Glutamatergic neuron (in vitro differentiated cells): ENCODE results near the gene ENOSF1. TPM values are rescaled to one million over a fixed set of nuclear protein-coding genes. Genes with fewer than 3 reads are reported as not detected.

Experiments used
- DNase-seq: peaks from one replicate; pipeline ENCODE4 v3.0.0; 2022
- H3K27ac Mint-ChIP-seq: one replicate; pipeline ENCODE4 v1.8.0; 2020; ENCODE audit warnings: mild to moderate bottlenecking, mixed read lengths, inconsistent platforms; ENCODE audit not compliant: unreplicated experiment
- H3K27me3 Mint-ChIP-seq: one replicate; pipeline ENCODE4 v1.8.0; 2020; ENCODE audit warnings: mild to moderate bottlenecking, moderate library complexity, mixed read lengths, inconsistent platforms; ENCODE audit not compliant: unreplicated experiment
- H3K36me3 Mint-ChIP-seq: one replicate; pipeline ENCODE4 v1.8.0; 2020; ENCODE audit warnings: mild to moderate bottlenecking, mixed read lengths, inconsistent platforms; ENCODE audit not compliant: unreplicated experiment
- H3K4me1 Mint-ChIP-seq: one replicate; pipeline ENCODE4 v1.8.0; 2020; ENCODE audit warnings: mild to moderate bottlenecking, low read depth, mixed read lengths, inconsistent platforms; ENCODE audit not compliant: unreplicated experiment
- H3K4me3 Mint-ChIP-seq: one replicate; pipeline ENCODE4 v1.8.0; 2020; ENCODE audit warnings: mild to moderate bottlenecking, mixed read lengths, inconsistent platforms; ENCODE audit not compliant: unreplicated experiment
- H3K9me3 Mint-ChIP-seq: one replicate; pipeline ENCODE4 v1.8.0; 2020; ENCODE audit warnings: mild to moderate bottlenecking, moderate library complexity, mixed read lengths, inconsistent platforms; ENCODE audit not compliant: unreplicated experiment
- total RNA-seq: library from RNA; stranded (reverse); fragmentation: NEBNext Ultra II Directional; extraction: Animal tissue kit (Norgen Biotek cat#: 25700); gene quantifications from one replicate; pipeline ENCODE4 v1.2.1, GENCODE V29; 2021; ENCODE audit not compliant: unreplicated experiment
- TF ChIP-seq, protein P1 (sequence below): fragments of 200-600 bp; sonication (generic); IDR thresholded peaks from one replicate; pipeline ENCODE4 v1.5.0; 2021; ENCODE audit not compliant: partially characterized antibody, unreplicated experiment

Gene ENOSF1
- total RNA-seq, 1 donor from 2014 or later: 9.7 TPM

DNA sequence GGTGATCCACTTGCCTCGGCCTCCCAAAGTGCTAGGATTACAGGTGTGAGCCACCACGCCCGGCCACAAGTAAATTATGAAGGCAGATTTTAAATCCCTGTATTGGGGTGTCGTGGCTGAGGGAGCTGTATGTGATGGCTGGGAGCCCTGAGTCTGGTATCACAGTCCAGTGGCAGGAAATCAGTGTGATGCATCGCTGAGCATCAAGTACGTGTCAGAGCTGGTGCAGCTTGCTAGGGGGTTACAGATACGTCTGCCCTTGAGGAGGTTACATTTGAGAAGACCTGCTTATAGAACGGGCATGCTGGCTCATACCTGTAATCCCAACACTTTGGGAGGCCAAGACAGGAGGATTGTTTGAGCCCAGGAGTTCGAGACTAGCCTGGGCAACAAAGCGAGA lies 4.3 kb downstream of the ENOSF1 start:
- Mint-ChIP-seq H3K9me3 (no peaks in the 10 kb centered on the region), H3K27me3 (peaks cover 11% of the 10 kb centered on the region), H3K36me3 (no peaks in the 10 kb centered on the region), H3K27ac (no peak overlapping the region), H3K4me3 (no peak overlapping the region), H3K4me1 (no peaks in the 10 kb centered on the region)
- DNase-seq: no peak
- TF ChIP-seq, protein P1, sequence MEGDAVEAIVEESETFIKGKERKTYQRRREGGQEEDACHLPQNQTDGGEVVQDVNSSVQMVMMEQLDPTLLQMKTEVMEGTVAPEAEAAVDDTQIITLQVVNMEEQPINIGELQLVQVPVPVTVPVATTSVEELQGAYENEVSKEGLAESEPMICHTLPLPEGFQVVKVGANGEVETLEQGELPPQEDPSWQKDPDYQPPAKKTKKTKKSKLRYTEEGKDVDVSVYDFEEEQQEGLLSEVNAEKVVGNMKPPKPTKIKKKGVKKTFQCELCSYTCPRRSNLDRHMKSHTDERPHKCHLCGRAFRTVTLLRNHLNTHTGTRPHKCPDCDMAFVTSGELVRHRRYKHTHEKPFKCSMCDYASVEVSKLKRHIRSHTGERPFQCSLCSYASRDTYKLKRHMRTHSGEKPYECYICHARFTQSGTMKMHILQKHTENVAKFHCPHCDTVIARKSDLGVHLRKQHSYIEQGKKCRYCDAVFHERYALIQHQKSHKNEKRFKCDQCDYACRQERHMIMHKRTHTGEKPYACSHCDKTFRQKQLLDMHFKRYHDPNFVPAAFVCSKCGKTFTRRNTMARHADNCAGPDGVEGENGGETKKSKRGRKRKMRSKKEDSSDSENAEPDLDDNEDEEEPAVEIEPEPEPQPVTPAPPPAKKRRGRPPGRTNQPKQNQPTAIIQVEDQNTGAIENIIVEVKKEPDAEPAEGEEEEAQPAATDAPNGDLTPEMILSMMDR: no peak

DNA sequence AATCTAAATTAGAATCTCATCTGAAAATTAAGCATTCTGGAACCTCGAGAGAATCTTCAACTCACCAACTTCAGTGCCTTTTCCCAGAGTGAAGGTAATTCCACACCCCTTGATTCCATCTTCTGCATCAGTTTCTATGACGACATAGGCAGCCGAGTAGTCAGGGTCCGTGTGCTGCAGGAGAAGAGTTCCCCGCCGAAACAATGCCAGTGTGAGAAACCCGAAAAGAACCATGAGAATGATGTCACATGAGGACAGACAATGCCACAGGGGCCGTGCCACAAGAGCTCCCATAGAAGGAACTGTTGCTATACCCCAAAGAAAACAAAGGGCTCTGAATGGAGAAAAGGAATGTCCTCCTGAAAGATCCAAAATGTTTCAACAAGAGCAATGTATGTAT lies 6.0 kb downstream of the ENOSF1 start:
- Mint-ChIP-seq H3K27me3 (peaks cover 11% of the 10 kb centered on the region), H3K36me3 (no peaks in the 10 kb centered on the region), H3K9me3 (no peaks in the 10 kb centered on the region), H3K4me1 (no peaks in the 10 kb centered on the region), H3K4me3 (no peak overlapping the region), H3K27ac (no peak overlapping the region)
- DNase-seq: no peak
- TF ChIP-seq, protein P1: no peak

DNA sequence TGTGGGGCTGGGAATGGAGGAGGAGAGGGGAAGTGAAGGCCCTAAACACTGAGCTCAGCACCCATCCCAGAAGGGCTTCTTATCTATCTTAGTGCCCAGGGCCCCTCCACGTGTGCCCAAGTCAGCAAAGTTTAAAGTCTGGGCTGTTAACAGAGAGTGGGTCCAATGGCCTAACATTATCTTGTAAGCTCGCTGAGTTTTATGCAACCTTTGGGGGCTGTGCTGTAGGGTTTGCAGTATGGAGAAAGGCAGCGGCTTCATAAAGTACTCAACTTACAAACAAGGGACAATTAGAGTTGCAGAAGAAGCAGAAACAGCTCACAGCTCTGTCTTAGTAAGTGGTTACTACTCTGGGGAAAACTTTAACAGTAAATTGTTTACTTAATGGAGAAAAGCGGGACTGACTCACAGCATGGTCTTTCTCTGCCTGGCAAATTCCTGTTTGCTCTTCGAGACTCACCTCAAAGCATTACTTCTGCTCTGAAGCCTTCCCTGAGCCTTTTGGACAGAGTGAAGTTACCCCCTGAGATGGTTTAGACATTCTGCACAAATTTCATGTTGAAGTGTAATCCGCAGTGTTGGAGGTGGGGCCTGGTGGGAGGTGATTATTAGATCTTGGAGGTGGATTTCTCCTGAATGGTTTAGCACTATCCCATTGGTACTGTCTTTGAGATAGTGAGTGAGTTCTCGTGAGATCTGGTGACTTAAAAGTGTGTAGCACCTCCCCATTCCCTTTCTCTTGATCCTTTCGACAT lies 9.0 kb downstream of the ENOSF1 start:
- no peak for DNase-seq
- Mint-ChIP-seq H3K27me3 (no peaks in the 10 kb centered on the region), H3K27ac (no peak overlapping the region), H3K9me3 (no peaks in the 10 kb centered on the region), H3K36me3 (no peaks in the 10 kb centered on the region), H3K4me1 (no peaks in the 10 kb centered on the region), H3K4me3 (no peak overlapping the region)
- TF ChIP-seq, protein P1: no peak

DNA sequence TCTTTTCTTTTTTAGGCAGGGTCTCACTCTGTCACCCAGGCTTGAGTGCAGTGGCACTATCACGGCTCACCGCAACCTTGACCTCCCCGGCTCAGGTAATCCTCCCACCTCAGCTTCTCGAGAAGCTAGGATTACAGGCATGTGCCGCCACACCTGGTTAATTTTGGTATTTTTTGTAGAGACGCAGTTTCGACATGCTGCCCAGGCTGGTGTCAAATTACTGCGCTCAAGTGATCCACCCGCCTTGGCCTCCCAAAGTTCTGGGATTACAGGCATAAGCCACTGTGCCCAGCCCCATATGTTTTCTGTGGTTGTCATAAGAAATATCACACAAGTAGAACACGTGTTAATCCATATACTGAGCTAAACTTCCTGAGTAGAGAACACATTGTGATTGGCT lies 14.6 kb downstream of the ENOSF1 start:
- no peaks in the 10 kb centered on the region for H3K36me3 Mint-ChIP-seq
- TF ChIP-seq, protein P1: no peak

DNA sequence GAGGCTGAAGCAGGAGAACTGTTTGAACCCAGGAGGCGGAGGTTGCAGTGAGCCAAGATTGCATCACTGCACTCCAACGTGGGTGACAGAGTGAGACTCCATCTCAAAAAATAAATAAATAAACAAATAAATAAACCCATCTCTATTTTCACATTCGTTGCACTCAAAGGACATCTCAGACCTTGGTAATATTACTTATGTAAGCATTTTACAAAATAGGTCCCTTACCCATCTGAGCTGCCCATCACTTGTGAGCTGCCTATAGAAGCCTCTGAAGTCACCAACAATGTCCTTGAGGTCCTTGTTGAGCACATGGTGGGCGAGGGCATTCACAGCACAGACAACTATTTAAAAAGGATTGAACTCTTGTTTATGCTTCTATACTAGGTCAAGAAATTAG lies 15.4 kb downstream of the ENOSF1 start:
- no peak overlapping the region for H3K4me3 Mint-ChIP-seq
- no peaks in the 10 kb centered on the region for H3K4me1 Mint-ChIP-seq
- TF ChIP-seq, protein P1: no peak
- no peaks in the 10 kb centered on the region for H3K9me3 Mint-ChIP-seq
- no peak overlapping the region for H3K27ac Mint-ChIP-seq
- H3K36me3 Mint-ChIP-seq: no peaks in the 10 kb centered on the region
- peaks cover 2% of the 10 kb centered on the region for H3K27me3 Mint-ChIP-seq
- no peak for DNase-seq

More for the DNA sequence above, 14.6 kb downstream of the ENOSF1 start:
- no peaks in the 10 kb centered on the region for H3K9me3 Mint-ChIP-seq
- DNase-seq: no peak
- H3K4me3 Mint-ChIP-seq: no peak overlapping the region
- no peak overlapping the region for H3K27ac Mint-ChIP-seq
- no peaks in the 10 kb centered on the region for H3K4me1 Mint-ChIP-seq
- H3K27me3 Mint-ChIP-seq: peaks cover under 1% of the 10 kb centered on the region
